Measurements from ENCODE around the gene KLHL34.

Gene KLHL34

DNA sequence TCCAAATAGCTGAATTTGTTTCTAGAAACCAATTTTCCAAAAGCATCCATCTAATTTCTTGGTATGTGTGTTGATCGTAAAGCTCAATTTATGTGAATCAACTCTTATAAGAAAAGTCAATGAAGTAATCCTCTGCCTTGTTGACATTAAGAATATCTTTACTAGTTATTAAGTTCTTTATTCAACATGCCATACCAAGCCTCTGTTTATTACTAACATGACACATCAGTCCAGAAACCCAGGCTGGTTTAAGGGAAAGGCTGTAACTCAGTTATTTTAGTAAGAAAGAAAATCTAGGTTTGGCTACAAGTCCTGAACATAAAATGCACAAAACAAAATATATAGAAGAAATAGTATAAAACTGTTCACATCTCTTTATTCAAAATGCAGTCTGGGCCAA lies 48.0 kb downstream of the KLHL34 start:
- Mint-ChIP-seq H3K4me1 (no peaks in the 10 kb centered on the region), H3K9me3 (no peaks in the 10 kb centered on the region), H3K27ac (no peak overlapping the region), H3K36me3 (no peaks in the 10 kb centered on the region), H3K4me3 (no peak overlapping the region)
- DNase-seq (ENCODE audit: low spot score in 2 of 2) (no peak), ATAC-seq (no peak)

DNA sequence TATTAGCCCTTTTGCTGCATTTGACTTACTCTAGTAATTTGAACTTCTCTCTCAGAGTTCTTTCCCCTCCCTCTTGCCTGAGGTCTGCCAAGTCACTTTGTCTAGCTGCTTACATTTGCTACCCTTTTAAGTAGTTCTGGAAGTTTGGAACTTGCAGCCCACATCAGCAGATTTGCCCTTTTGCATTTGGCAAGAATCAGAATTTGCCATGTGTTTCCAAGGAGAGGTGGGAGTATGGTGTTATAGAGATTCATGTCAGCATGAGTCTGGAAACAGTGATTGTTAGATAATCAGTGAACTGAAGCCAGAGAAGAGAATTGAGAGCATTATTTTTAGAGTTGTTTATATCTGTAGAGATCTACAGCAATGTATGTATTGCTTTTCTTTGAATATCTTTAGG lies 52.1 kb downstream of the KLHL34 start:
- Mint-ChIP-seq H3K9me3 (no peaks in the 10 kb centered on the region), H3K4me3 (no peak overlapping the region)

More for the DNA sequence above, 52.1 kb downstream of the KLHL34 start:
- H3K27ac Mint-ChIP-seq = no peak overlapping the region
- DNase-seq (ENCODE audit: low spot score in 2 of 2) (no peak), ATAC-seq (no peak)
- H3K36me3 Mint-ChIP-seq = no peaks in the 10 kb centered on the region
- no peaks in the 10 kb centered on the region for H3K4me1 Mint-ChIP-seq

Measured in stimulated activated effector memory CD8-positive, alpha-beta T cell treated with anti-CD3 and anti-CD28 coated beads, Interleukin-12 subunit alpha, Interleukin-12 subunit beta, amount 100 ng/mL, for 72 hours (primary cell).